K562 (cell line): ENCODE data around the gene ADM5. TPM values are rescaled to one million over a fixed set of nuclear protein-coding genes. Genes with fewer than 3 reads are reported as not detected.
A peak's percentile ranks its signal among the peaks of the same experiment; 100 is the strongest.
"Not testable (repeated sequence)": the region's sequence is repeated elsewhere in the genome, so short reads cannot be mapped to it uniquely, and the experiment has no call there.

Experiments
- ATAC-seq: fragments of 200-7000 bp; cut with Tn5 transposase; 3 replicates; pipeline ENCODE4 v1.9.1; 2020; ENCODE audit warnings: moderate library complexity
- BruUV-seq: library from RNA; stranded (reverse); fragments of 400-500 nt; replicated peaks from 2 replicates; lab custom pipeline; 2021; lab: Mats Ljungman, UMichigan
- CTCF ChIA-PET: fragments of 300-600 bp; formaldehyde crosslinking; extraction: SDS; loops from one replicate; lab custom pipeline; 2021; ENCODE audit warnings: low intra/inter-chr PET ratio; lab: Yijun Ruan, JAX
- POLR2A ChIA-PET: fragments of 300-600, 350-650 bp; sonication (Branson Sonifier 250); formaldehyde crosslinking; extraction: SDS; loops from one replicate; lab custom pipeline; 2021; ENCODE audit warnings: antibody characterized with exemption, inconsistent platforms; lab: Yijun Ruan, JAX
- DNase-seq, 4 experiments: peaks; one replicate each; pipeline versions ENCODE4 v3.0.0 to v3.0.0-alpha.2; 2011 to 2018; ENCODE audit warnings: low spot score in 3 of 4, mixed read lengths in 3 of 4; ENCODE audit errors: extremely low read depth in 1 of 4
- FAIRE-seq: peaks from 2 replicates; lab custom pipeline; 2011; peaks lifted over from hg19 to GRCh38; lab: Jason Lieb, UNC
- H2AFZ ChIP-seq: 2 replicates; pipeline ENCODE4 v1.6.0; 2011; ENCODE audit warnings: low read depth, low read length, control low read depth, inconsistent platforms
- H3K27ac ChIP-seq: fragments of 200-600 bp; 3 replicates; pipeline ENCODE4 v1.8.0; 2011; ENCODE audit warnings: low read depth, mild to moderate bottlenecking, control low read depth, inconsistent platforms, low read length, moderate library complexity, mixed read lengths; ENCODE audit errors: extremely low read depth
- H3K27me3 ChIP-seq, 2 experiments: fragments of 300-600 bp in 1 of 2; 2 replicates in 1 of 2; 3 replicates in 1 of 2; pipeline versions ENCODE4 v1.6.0 to v1.8.0; 2011; ENCODE audit warnings: inconsistent platforms in 2 of 2, low read length in 2 of 2, mild to moderate bottlenecking in 1 of 2, mixed read lengths in 1 of 2, moderate library complexity in 1 of 2; ENCODE audit not compliant: control insufficient read depth in 2 of 2, insufficient read depth in 2 of 2
- H3K36me3 ChIP-seq: fragments of 300-600 bp; 3 replicates; pipeline ENCODE4 v1.8.0; 2011; ENCODE audit warnings: mild to moderate bottlenecking, low read length, inconsistent platforms; ENCODE audit not compliant: control insufficient read depth, insufficient read depth
- H3K4me1 ChIP-seq, 2 experiments: fragments of 200-600 bp in 1 of 2; replicated peaks in 1 of 2; 2 replicates in 1 of 2; 3 replicates in 1 of 2; pipeline versions ENCODE4 v1.5.1 to v1.8.0; 2011; ENCODE audit warnings: inconsistent platforms in 2 of 2, low read length in 2 of 2, mild to moderate bottlenecking in 1 of 2, mixed read lengths in 1 of 2, moderate library complexity in 1 of 2; ENCODE audit not compliant: control insufficient read depth in 2 of 2, insufficient read depth in 2 of 2
- H3K4me2 ChIP-seq: 2 replicates; pipeline ENCODE4 v1.6.1; 2011; ENCODE audit warnings: low read length, control low read depth, inconsistent platforms, mixed read lengths; ENCODE audit not compliant: insufficient read depth
- H3K4me3 ChIP-seq: fragments of 200-600 bp; sonication (generic), shearing (Covaris generic); 2 replicates; pipeline ENCODE4 v1.5.1; 2016; ENCODE audit warnings: control low read depth, inconsistent platforms
- H3K79me2 ChIP-seq: fragments of 200-600 bp; 3 replicates; pipeline ENCODE4 v1.8.0; 2011; ENCODE audit warnings: low read length, inconsistent platforms; ENCODE audit not compliant: control insufficient read depth, insufficient read depth
- H3K9ac ChIP-seq, 2 experiments: 2 replicates each; pipeline versions ENCODE4 v1.6.0 to v1.6.1; 2011; ENCODE audit warnings: low read depth in 2 of 2, low read length in 2 of 2, control low read depth in 1 of 2, inconsistent platforms in 1 of 2, mild to moderate bottlenecking in 1 of 2, mixed read lengths in 1 of 2; ENCODE audit not compliant: insufficient read depth in 1 of 2
- H3K9me1 ChIP-seq: one replicate; pipeline ENCODE4 v1.6.0; 2011; ENCODE audit warnings: inconsistent platforms, mild to moderate bottlenecking, low read length, moderate library complexity; ENCODE audit not compliant: control insufficient read depth, insufficient read depth
- H3K9me3 ChIP-seq: replicated peaks from 2 replicates; pipeline ENCODE4 v1.5.1; 2011; ENCODE audit warnings: low read depth, low read length, inconsistent platforms; ENCODE audit not compliant: control insufficient read depth, insufficient read depth
- H4K20me1 ChIP-seq: replicated peaks from 2 replicates; pipeline ENCODE4 v1.6.1; 2011; ENCODE audit warnings: low read length, inconsistent platforms, mixed read lengths; ENCODE audit not compliant: control insufficient read depth, insufficient read depth
- ZNF316 ChIP-seq: fragments of 450-650 bp; IDR thresholded peaks from 2 replicates; pipeline ENCODE4 v1.6.1; 2016
- WGBS: fragments of 100-300 bp; shearing (Covaris generic); methylation state at CpG from one replicate; pipeline ENCODE4 v1.1.6; 2016; ENCODE audit warnings: low coverage, mixed read lengths; ENCODE audit not compliant: insufficient coverage; ENCODE audit errors: missing lambda C conversion rate; 5-methylcytosine and 5-hydroxymethylcytosine counted together
- in situ Hi-C: fragments of 300-500 bp; cut with MboI; formaldehyde crosslinking; loops from 4 replicates; pipeline ENCODE4 v1.15.0; 2018; ENCODE audit warnings: inconsistent platforms, mixed read lengths
- intact Hi-C: fragments of 100-400 bp; cut with micrococcal nuclease; formaldehyde crosslinking; loops from 2 replicates; pipeline ENCODE4 v1.14.2; 2022
- polyA plus RNA-seq, 8 experiments: library from polyadenylated mRNA; depleted of rRNA in 4 of 8; stranded (reverse) in 5 of 8; unstranded in 3 of 8; fragments of >200 nt; fragmentation: Nextera tagmentation in 2 of 8; fragmentation: Illumina TruSeq in 1 of 8; extraction: Ambion mirVana in 2 of 8; extraction: Trizol in 1 of 8; gene quantifications; 2 replicates each; pipeline versions ENCODE4 v1.2.1 to v1.2.3, GENCODE V29; 2011 to 2014; ENCODE audit warnings: inconsistent platforms in 1 of 8, missing spikeins in 1 of 8
- total RNA-seq, 7 experiments: library from RNA; depleted of rRNA in 6 of 7; stranded (reverse); fragments of >200 nt in 6 of 7; fragmentation: Illumina TruSeq in 2 of 7; extraction: Trizol in 2 of 7; gene quantifications; 2 replicates each; pipeline versions ENCODE4 v1.2.1 to v1.2.3, GENCODE V29; 2011 to 2021; ENCODE audit warnings: low replicate concordance in 1 of 7
- TF ChIP-seq, protein P1 (sequence below): sonication (generic); formaldehyde crosslinking; IDR thresholded peaks from 2 replicates; pipeline ENCODE4 v1.8.1; 2023; ENCODE audit warnings: mild to moderate bottlenecking, missing genetic modification reagents

ADM5 gene
- total and polyA plus RNA-seq, 9 of the 15 experiments (the other 6 are each of a cell fraction or from before 2014, with no cell fraction given), result 0.13 to 8.4 (median 2.0) TPM; not detected in 1

- ATAC-seq, BruUV-seq, H3K27ac ChIP-seq, H3K27me3 ChIP-seq, H3K4me3 ChIP-seq, in situ Hi-C loops, H3K4me2 ChIP-seq, H3K4me1 ChIP-seq, H3K79me2 ChIP-seq, H3K9ac ChIP-seq, H4K20me1 ChIP-seq, H2AFZ ChIP-seq, H3K9me3 ChIP-seq, H3K9me1 ChIP-seq, H3K36me3 ChIP-seq, DNase-seq, CTCF ChIA-PET, FAIRE-seq: not testable (repeated sequence)
- 84% methylated on average over 21 of the region's 22 CpGs for WGBS
- POLR2A ChIA-PET, result interaction anchor here (1.0 kb wide), 1 partner anchor 16 kb away, joined by 3 read pairs; no protein-coding TSS in a partner anchor
- intact Hi-C loops, result loop anchor here (10.0 kb wide), 1 partner anchor 155 kb away; the partner anchor contains the start of genes AKT1S1 and TBC1D17
- peak; percentile 53; the same call in 1 of the 2 replicates for TF ChIP-seq ZNF316
- TF ChIP-seq, protein P1, sequence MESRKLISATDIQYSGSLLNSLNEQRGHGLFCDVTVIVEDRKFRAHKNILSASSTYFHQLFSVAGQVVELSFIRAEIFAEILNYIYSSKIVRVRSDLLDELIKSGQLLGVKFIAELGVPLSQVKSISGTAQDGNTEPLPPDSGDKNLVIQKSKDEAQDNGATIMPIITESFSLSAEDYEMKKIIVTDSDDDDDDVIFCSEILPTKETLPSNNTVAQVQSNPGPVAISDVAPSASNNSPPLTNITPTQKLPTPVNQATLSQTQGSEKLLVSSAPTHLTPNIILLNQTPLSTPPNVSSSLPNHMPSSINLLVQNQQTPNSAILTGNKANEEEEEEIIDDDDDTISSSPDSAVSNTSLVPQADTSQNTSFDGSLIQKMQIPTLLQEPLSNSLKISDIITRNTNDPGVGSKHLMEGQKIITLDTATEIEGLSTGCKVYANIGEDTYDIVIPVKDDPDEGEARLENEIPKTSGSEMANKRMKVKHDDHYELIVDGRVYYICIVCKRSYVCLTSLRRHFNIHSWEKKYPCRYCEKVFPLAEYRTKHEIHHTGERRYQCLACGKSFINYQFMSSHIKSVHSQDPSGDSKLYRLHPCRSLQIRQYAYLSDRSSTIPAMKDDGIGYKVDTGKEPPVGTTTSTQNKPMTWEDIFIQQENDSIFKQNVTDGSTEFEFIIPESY (CRISPR knock-in tag), result peak; percentile 78; the same call in 1 of the 2 replicates
Measured at GRCh38 chr19:49719420-49719819, 30.0 kb downstream of the ADM5 start.
